Kidney (tissue), 14 donors: ENCODE measurements around the gene KDM4C. TPM values are rescaled to one million over a fixed set of nuclear protein-coding genes. Genes with fewer than 3 reads are reported as not detected.

Experiments used
- DNase-seq, 5 donors: peaks; one replicate each; pipeline ENCODE4 v3.0.0-alpha.2; 2013 to 2020
- FAIRE-seq: peaks from 2 replicates; lab custom pipeline; 2012; peaks lifted over from hg19 to GRCh38; lab: Jason Lieb, UNC
- H3K27ac ChIP-seq, 2 donors: one replicate each; pipeline ENCODE4 v1.7.0; 2013; ENCODE audit warnings: low read depth in 2 of 2, low read length in 2 of 2, inconsistent platforms in 1 of 2
- H3K27me3 ChIP-seq: one replicate; pipeline ENCODE4 v1.7.1; 2013; ENCODE audit warnings: low read length, inconsistent platforms; ENCODE audit not compliant: control insufficient read depth, insufficient read depth
- H3K36me3 ChIP-seq, 3 donors: one replicate each; pipeline versions ENCODE4 v1.7.0 to v1.7.1; 2013; ENCODE audit warnings: low read length in 3 of 3, control low read depth in 1 of 3, inconsistent platforms in 1 of 3; ENCODE audit not compliant: insufficient read depth in 3 of 3, control insufficient read depth in 2 of 3
- H3K4me1 ChIP-seq, 3 donors: one replicate each; pipeline versions ENCODE4 v1.7.0 to v1.7.1; 2013; ENCODE audit warnings: low read length in 3 of 3, inconsistent platforms in 1 of 3, low read depth in 1 of 3; ENCODE audit not compliant: control insufficient read depth in 2 of 3, insufficient read depth in 2 of 3
- H3K4me3 ChIP-seq, 3 donors: one replicate each; pipeline versions ENCODE4 v1.7.0 to v1.8.1; 2013; ENCODE audit warnings: low read length in 3 of 3, control low read depth in 1 of 3, inconsistent platforms in 1 of 3
- H3K9ac ChIP-seq, 3 donors: one replicate each; pipeline versions ENCODE4 v1.7.0 to v1.7.1; 2013; ENCODE audit warnings: low read length in 3 of 3, control low read depth in 1 of 3, inconsistent platforms in 1 of 3
- H3K9me3 ChIP-seq, 3 donors: one replicate each; pipeline versions ENCODE4 v1.7.0 to v1.7.1; 2013; ENCODE audit warnings: low read length in 3 of 3, control low read depth in 1 of 3, inconsistent platforms in 1 of 3; ENCODE audit not compliant: control insufficient read depth in 2 of 3, insufficient read depth in 1 of 3
- CTCF ChIP-seq: IDR thresholded peaks from 3 replicates; pipeline ENCODE4 v1.5.1; 2012; ENCODE audit warnings: mild to moderate bottlenecking, moderate library complexity, borderline replicate concordance; ENCODE audit not compliant: insufficient read depth; ENCODE audit errors: extremely low read depth
- intact Hi-C: fragments of 100-400 bp; cut with DNase I; formaldehyde crosslinking; loops from one replicate; pipeline ENCODE4 v1.11.1; 2022
- polyA plus RNA-seq: library from polyadenylated mRNA; stranded (reverse); fragments of 350-450 nt; fragmentation: Illumina TruSeq; extraction: RNeasy Lipid Tissue Mini Kit (QIAGEN cat#74804); gene quantifications from one replicate; pipeline ENCODE4 v1.2.3, GENCODE V29; 2014; ENCODE audit warnings: low read depth, low replicate concordance; ENCODE audit not compliant: insufficient read depth
- total RNA-seq: library from RNA; stranded (reverse); fragmentation: NEBNext Ultra II Directional; extraction: Animal tissue kit (Norgen Biotek cat#: 25700); gene quantifications from one replicate; pipeline ENCODE4 v1.2.1, GENCODE V29; 2021
- donor health status: control.
- donor health status: control.
- donor health status: control.
- donor health status: control.
- donor health status: control.
- donor health status: DM: yes; HTN: yes; CAD: no.
- donor health status: Normal renal cell carcinoma (clear cell type).

The KDM4C gene
- total and polyA plus RNA-seq, 2 donors from 2014 or later = 7.1 to 47.1 TPM

GRCh38 chr9:6904371-6904770, 146.6 kb downstream of the KDM4C start:
- H3K4me1 ChIP-seq = peaks cover 0 to 15% (median 4%) of the 10 kb centered on the region in 3 donors
- H3K27ac ChIP-seq = no peak overlapping the region
- H3K4me3 ChIP-seq = no peak overlapping the region
- H3K27me3 ChIP-seq = no peaks in the 10 kb centered on the region
- H3K36me3 ChIP-seq = no peaks in the 10 kb centered on the region
- H3K9me3 ChIP-seq = no peaks in the 10 kb centered on the region
- intact Hi-C loops = no loop called here
- TF ChIP-seq CTCF = no peak
- no peak overlapping the region for H3K9ac ChIP-seq
- FAIRE-seq (no peak), DNase-seq (no peak)

GRCh38 chr9:6905850-6906375, 148.1 kb downstream of the KDM4C start:
- no peaks in the 10 kb centered on the region for H3K36me3 ChIP-seq
- H3K27ac ChIP-seq = no peak overlapping the region
- no peaks in the 10 kb centered on the region for H3K9me3 ChIP-seq
- TF ChIP-seq CTCF = no peak
- no peak overlapping the region for H3K4me3 ChIP-seq
- peaks cover 0 to 25% (median 4%) of the 10 kb centered on the region in 3 donors for H3K4me1 ChIP-seq
- intact Hi-C loops = no loop called here
- DNase-seq = no peak
- H3K27me3 ChIP-seq = no peaks in the 10 kb centered on the region
- FAIRE-seq = no peak
- no peak overlapping the region for H3K9ac ChIP-seq

GRCh38 chr9:6907772-6908381, 150.1 kb downstream of the KDM4C start:
- DNase-seq = peak in 2 of 5 donors; percentile 68 to 69

More at GRCh38 chr9:6907772-6908381, 150.1 kb downstream of the KDM4C start:
- peak; percentile 96 for FAIRE-seq
- H3K27me3 ChIP-seq = no peaks in the 10 kb centered on the region
- no peak overlapping the region for H3K9ac ChIP-seq
- no peaks in the 10 kb centered on the region for H3K36me3 ChIP-seq
- H3K4me1 ChIP-seq = peaks cover 0 to 25% (median 7%) of the 10 kb centered on the region in 3 donors
- intact Hi-C loops = no loop called here
- peak overlapping the region in 1 of 2 donors; percentile 30 for H3K27ac ChIP-seq
- H3K4me3 ChIP-seq = no peak overlapping the region
- peak; percentile 56 for TF ChIP-seq CTCF
- H3K9me3 ChIP-seq = no peaks in the 10 kb centered on the region
